ENCODE results near the gene FKBP6.

DNA sequence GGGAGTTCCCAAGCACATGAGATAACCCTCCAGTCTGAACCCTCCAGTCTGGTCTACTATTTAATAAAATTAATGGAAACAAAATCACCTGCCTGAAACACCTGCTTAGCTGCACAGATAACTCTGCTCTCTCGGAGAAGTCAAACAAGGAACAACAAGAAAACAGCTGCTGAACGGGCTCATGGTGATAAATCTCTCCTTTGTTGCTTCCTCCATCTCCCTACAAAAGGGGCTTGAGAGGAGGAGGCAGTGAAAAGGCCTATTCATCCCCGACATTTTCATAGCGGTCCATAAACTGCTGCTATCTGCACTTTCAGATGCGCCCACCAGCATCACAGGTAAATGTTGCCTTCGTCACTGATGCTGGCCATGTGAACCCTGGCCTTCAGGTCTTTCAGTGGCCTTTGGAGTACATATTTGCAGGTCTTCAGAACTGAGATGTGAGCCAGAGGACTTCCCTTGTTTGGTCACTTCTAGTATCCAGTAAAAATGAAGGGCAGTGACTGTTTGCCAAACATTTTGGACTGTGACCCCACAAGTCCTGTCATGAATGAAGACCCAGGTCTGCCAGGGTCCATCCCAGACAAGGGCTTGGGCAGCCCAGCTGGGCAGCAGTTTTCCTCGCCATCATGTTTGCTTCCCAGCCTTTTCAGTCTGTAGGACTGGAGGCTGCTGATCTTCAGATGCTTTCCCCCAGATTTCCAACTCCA is 15.9 kb downstream of the FKBP6 start:
- TF ChIP-seq, protein P1, sequence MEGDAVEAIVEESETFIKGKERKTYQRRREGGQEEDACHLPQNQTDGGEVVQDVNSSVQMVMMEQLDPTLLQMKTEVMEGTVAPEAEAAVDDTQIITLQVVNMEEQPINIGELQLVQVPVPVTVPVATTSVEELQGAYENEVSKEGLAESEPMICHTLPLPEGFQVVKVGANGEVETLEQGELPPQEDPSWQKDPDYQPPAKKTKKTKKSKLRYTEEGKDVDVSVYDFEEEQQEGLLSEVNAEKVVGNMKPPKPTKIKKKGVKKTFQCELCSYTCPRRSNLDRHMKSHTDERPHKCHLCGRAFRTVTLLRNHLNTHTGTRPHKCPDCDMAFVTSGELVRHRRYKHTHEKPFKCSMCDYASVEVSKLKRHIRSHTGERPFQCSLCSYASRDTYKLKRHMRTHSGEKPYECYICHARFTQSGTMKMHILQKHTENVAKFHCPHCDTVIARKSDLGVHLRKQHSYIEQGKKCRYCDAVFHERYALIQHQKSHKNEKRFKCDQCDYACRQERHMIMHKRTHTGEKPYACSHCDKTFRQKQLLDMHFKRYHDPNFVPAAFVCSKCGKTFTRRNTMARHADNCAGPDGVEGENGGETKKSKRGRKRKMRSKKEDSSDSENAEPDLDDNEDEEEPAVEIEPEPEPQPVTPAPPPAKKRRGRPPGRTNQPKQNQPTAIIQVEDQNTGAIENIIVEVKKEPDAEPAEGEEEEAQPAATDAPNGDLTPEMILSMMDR (IDR thresholded peaks at IDR 0.05), result no peak
- TF ChIP-seq POLR2A (IDR thresholded peaks at IDR 0.05), result no peak
